GM19025 (cell line): Measurements from ENCODE around the gene SBDS.

ENCODE experiments used
- ATAC-seq: cut with Tn5 transposase; IDR thresholded peaks from one replicate; pipeline ENCODE4 v1.9.1; 2021; ENCODE audit warnings: mild to moderate bottlenecking, low read depth, moderate library complexity; ENCODE audit not compliant: unreplicated experiment

Gene SBDS

DNA sequence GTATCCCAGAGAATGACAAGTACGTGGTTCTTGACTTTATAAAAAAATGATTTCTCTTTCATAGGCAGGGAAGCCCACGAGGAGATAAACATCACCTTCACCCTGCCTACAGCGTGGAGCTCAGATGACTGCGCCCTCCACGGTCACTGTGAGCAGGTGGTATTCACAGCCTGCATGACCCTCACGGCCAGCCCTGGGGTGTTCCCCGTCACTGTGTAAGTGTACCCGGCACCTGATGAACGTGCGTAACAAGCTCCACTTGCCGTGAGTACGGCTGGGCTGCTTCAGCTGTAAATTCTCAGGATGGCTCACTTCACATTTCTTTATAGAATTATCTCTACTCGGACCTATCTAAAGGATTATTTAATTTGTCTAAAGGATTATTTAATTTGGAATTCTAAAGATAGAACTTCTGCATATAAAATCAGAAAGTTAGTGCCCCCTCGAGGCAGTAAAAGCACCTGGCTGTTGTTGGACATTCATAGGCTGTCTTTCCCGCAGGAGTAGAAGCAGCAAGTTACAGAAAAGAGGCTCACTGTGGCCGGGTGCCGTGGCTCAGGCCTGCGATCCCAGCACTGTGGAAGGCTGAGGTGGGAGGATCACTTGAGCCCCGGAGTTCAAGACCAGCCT is 46.8 kb downstream of the SBDS start:
- no peak for ATAC-seq

DNA sequence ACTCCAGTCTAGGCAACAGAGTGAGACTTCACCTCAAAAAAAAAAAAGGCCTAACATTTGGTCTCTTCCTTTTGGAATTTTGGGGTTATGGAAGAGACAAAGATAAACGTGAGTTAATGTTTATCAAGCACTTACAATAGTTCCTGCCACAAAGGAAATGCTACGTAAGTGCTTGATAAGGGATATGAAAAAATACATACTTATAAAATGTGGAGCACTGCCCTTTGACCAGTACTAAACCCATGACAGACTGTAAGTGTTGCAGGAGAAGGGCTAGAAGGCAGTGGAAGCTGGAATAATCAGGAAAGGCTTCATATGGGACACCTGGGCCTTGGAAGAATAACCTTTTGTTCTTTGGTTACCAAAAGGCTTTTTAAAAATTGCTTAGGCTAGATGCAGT is 48.8 kb downstream of the SBDS start:
- ATAC-seq: no peak

DNA sequence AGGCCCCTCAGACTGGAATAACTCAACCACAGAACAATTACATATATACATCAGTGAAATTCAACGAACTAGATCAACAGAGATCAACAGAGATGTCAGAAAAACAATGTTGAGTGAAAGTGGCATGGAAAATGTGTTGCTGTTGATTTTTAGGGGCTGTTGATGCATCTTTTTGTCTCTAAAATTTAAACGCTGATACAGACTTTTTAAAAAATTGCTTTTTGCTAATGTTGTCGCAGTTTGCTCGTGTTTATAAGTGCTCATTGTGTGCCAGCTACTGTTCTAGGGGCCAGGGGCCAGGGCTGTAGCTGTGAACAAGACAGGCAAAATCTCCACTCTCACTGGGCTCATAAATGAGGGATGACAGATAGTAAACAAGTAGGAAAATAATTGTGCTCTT is 56.1 kb downstream of the SBDS start:
- no peak for ATAC-seq

DNA sequence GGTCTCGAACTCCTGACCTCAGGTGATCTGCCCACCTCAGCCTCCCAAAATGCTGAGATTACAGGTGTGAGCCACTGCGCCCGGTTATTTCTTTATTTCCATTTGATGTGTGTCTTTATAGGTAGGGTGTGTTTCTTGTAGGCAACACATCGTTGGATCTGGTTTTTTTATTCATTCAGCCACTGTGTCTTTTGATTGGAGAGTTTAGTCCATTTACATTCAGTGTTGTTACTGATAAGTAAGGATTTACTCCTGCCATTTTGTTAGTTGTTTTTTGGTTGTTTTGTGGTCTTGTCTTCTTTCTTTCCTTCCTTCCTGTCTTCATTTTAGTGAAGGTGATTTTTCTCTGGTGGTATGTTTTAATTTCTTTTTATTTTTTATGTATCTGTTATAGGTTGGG is 57.4 kb downstream of the SBDS start:
- ATAC-seq: no peak
